Colonic mucosa (tissue), 4 donors: Measurements from ENCODE around the gene PRRX1. TPM values are rescaled to one million over a fixed set of nuclear protein-coding genes. Genes with fewer than 3 reads are reported as not detected.

Source experiments
- DNase-seq: peaks from one replicate; pipeline ENCODE4 v3.0.0-alpha.2; 2020
- H3K27ac ChIP-seq: fragments of 200-600 bp; one replicate; pipeline ENCODE4 v1.8.0; 2021
- H3K27me3 ChIP-seq: fragments of 200-600 bp; one replicate; pipeline ENCODE4 v1.8.0; 2021
- H3K36me3 ChIP-seq: fragments of 200-600 bp; one replicate; pipeline ENCODE4 v1.8.0; 2021
- H3K4me1 ChIP-seq: fragments of 200-600 bp; one replicate; pipeline ENCODE4 v1.8.0; 2021; ENCODE audit warnings: mild to moderate bottlenecking
- H3K4me3 ChIP-seq: fragments of 200-600 bp; one replicate; pipeline ENCODE4 v1.8.0; 2021
- H3K9ac ChIP-seq, 2 donors: one replicate each; pipeline ENCODE4 v1.7.0; 2013; ENCODE audit warnings: control low read depth in 2 of 2, low read depth in 2 of 2, low read length in 2 of 2
- H3K9me3 ChIP-seq: fragments of 200-600 bp; one replicate; pipeline ENCODE4 v1.8.0; 2021
- CTCF ChIP-seq: fragments of 200-600 bp; IDR thresholded peaks from one replicate; pipeline ENCODE4 v1.8.0; 2022; ENCODE audit warnings: antibody characterized with exemption, mild to moderate bottlenecking
- intact Hi-C: fragments of 100-400 bp; cut with DNase I; formaldehyde crosslinking; loops from one replicate; pipeline ENCODE4 v1.14.1; 2022
- total RNA-seq, 2 donors: library from RNA; stranded (reverse); fragmentation: NEBNext Ultra II Directional in 1 of 2; extraction: Animal tissue kit (Norgen Biotek cat#: 25700) in 1 of 2; gene quantifications; one replicate each; pipeline ENCODE4 v1.2.1, GENCODE V29; 2021
- donor health status: healthy.
- donor health status: DM: no; HTN: no; CAD: no.
- donor health status: DM: no; HTN: no; CAD: no.

PRRX1 gene
- total RNA-seq, 2 donors from 2014 or later: 1.5 to 2.5 TPM

DNA sequence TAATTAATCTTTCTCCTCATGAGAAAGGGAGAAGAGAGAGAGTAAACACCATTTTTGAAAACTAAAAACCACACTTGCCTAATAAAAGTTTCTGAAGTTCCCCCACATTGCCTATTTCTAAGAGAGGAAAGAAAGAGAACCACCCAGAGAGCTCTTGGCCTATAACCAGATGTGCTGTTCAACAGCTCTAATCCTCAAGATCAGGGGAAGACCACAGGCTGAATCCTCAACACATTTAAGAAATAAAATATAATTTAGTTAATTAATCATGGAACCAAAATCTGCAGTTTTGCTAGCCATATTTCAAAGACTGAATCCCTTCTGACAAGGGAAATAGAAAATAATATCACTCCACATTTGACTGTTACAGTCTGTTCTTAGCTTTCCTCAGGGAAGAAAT is 11.9 kb downstream of the PRRX1 start:
- no peaks in the 10 kb centered on the region for H3K4me1 ChIP-seq
- intact Hi-C loops: no loop called here
- no peak overlapping the region for H3K9ac ChIP-seq
- no peak for DNase-seq
- H3K4me3 ChIP-seq: no peak overlapping the region
- peaks cover 4% of the 10 kb centered on the region for H3K27me3 ChIP-seq
- H3K36me3 ChIP-seq: no peaks in the 10 kb centered on the region
- no peak overlapping the region for H3K27ac ChIP-seq
- no peak for TF ChIP-seq CTCF
- H3K9me3 ChIP-seq: no peaks in the 10 kb centered on the region

- Histone ChIP-seq H3K9ac (no peak overlapping the region), H3K27ac (no peak overlapping the region), H3K4me3 (no peak overlapping the region), H3K9me3 (no peaks in the 10 kb centered on the region), H3K27me3 (no peaks in the 10 kb centered on the region), H3K36me3 (no peaks in the 10 kb centered on the region), H3K4me1 (no peaks in the 10 kb centered on the region)
- no peak for TF ChIP-seq CTCF
- intact Hi-C loops: no loop called here
- DNase-seq: no peak
These were observed 12.7 kb downstream of the PRRX1 start for GRCh38 chr1:170676628-170677027.

DNA sequence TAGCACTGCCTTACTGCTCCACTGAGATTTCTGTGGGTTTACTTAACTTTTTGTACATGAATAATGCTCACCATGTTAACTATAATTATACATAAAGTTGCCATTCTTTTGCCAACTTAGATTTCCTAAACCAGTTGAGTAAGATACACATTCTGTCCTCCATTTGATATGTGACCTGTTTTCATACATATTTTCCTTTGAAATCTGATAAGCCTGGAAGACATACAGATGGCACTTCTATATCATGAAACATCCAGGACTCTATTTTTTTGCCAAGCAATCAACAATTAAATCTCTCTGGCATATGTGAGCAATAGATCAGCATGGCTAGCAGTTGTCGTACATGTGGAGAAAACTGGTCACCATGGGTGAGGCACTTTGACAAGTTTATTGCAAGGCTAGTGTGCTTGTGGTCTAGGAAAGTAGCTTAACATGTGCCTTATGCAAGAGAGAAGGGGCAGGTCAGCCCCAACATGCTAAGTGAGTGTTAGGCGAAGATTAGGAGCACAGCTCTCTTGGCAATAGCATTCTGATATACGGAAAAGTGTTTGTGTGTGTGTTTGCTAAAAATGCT is 14.2 kb downstream of the PRRX1 start:
- Histone ChIP-seq H3K4me3 (no peak overlapping the region), H3K27ac (no peak overlapping the region), H3K36me3 (no peaks in the 10 kb centered on the region), H3K4me1 (no peaks in the 10 kb centered on the region), H3K9me3 (no peaks in the 10 kb centered on the region), H3K27me3 (no peaks in the 10 kb centered on the region), H3K9ac (no peak overlapping the region)
- TF ChIP-seq CTCF: no peak
- intact Hi-C loops: no loop called here
- no peak for DNase-seq

- no peak overlapping the region for H3K27ac ChIP-seq
- TF ChIP-seq CTCF: no peak
These were observed 16.5 kb downstream of the PRRX1 start for GRCh38 chr1:170680428-170680827.

GRCh38 chr1:170682169-170682568 is 18.2 kb downstream of the PRRX1 start:
- no peak overlapping the region for H3K9ac ChIP-seq
- no peak for TF ChIP-seq CTCF
- no peaks in the 10 kb centered on the region for H3K27me3 ChIP-seq
- no peak overlapping the region for H3K4me3 ChIP-seq
- intact Hi-C loops: no loop called here
- H3K4me1 ChIP-seq: no peaks in the 10 kb centered on the region
- no peak overlapping the region for H3K27ac ChIP-seq
- H3K9me3 ChIP-seq: no peaks in the 10 kb centered on the region
- H3K36me3 ChIP-seq: no peaks in the 10 kb centered on the region
- no peak for DNase-seq

More at GRCh38 chr1:170680428-170680827, 16.5 kb downstream of the PRRX1 start:
- DNase-seq: no peak
- no peaks in the 10 kb centered on the region for H3K9me3 ChIP-seq
- no peaks in the 10 kb centered on the region for H3K36me3 ChIP-seq
- intact Hi-C loops: no loop called here
- no peak overlapping the region for H3K9ac ChIP-seq
- no peak overlapping the region for H3K4me3 ChIP-seq
- no peaks in the 10 kb centered on the region for H3K4me1 ChIP-seq
- no peaks in the 10 kb centered on the region for H3K27me3 ChIP-seq
